Measurements from ENCODE around the gene DEPDC5.
"Not testable (repeated sequence)": the region's sequence is repeated elsewhere in the genome, so short reads cannot be mapped to it uniquely, and the experiment has no call there.

DEPDC5 gene

GRCh38 chr22:31753634-31754501 is at the start of gene DEPDC5:
TSS of gene DEPDC5 (plus strand) at chr22:31754019. CDS start at chr22:31754922, 903 bp downstream.
- peak; percentile 90 to 95 for DNase-seq

DNA sequence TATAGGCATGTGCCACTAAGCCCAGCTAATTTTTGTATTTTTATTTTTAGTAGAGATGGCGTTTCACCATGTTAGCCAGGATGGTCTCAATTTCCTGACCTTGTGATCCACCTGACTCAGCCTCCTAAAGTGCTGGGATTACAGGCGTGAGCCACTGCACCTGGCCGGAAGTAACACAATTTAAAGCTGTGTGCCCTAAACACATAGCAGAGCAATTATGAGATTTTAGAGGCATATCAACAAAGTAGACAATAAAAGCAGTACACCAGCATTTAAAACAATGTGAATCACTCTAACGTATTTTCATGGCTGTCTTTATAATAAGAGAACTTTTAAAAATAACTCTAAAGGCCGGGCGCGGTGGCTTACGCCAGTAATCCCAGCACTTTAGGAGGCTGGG is 46.3 kb upstream of the DEPDC5 start:
- no peak for DNase-seq

DNA sequence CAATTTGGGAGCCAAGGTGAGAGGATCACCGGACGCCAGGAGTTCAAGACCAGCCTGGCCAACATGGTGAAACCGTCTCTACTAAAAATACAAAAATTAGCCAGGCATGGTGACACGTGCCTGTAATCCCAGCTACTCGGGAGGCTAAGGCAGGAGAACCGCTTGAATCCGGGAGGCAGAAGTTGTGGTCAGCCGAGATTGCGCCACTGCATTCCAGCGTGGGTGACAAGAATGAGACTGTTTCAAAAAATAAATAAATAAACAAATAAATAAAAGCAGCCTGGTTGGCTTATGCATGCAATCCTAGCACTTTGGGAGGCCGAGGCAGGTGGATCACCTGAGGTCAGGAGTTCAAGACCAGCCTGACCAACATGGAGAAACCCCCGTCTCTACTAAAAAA is 42.6 kb upstream of the DEPDC5 start:
- not testable (repeated sequence) for DNase-seq

- DNase-seq = no peak
Measured at GRCh38 chr22:31715147-31715778, 38.6 kb upstream of the DEPDC5 start.

DNA sequence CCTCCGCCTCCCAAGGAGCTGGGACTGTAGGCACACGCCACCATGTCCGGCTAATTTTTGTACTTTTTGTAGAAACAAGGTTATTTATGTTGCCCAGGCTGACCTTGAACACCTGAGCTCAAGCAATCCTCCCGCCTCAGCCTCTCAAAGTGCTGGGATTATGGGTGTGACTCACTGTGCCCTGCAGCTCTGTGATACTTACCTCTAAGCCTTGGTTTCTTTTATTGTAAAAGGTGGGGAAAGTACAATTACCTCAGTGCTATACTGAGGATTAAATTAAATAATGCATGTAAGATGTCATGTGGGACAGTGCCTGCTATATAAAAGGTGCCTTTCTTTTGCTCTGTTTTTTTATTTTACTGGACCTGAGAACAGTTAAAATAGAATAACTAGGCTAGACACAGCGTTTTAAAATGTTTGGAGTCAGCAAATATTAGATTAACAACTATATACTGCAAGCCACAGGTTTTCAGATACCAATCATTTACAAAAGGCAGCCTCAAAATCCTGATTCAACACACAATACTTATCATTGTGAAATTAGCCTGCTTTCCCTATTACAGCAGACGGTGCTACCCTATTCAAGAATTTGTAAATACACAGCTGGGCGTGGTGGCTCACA is 33.9 kb upstream of the DEPDC5 start:
- DNase-seq = no peak

- no peak for DNase-seq
Measured at GRCh38 chr22:31723723-31724122, 30.1 kb upstream of the DEPDC5 start.

DNA sequence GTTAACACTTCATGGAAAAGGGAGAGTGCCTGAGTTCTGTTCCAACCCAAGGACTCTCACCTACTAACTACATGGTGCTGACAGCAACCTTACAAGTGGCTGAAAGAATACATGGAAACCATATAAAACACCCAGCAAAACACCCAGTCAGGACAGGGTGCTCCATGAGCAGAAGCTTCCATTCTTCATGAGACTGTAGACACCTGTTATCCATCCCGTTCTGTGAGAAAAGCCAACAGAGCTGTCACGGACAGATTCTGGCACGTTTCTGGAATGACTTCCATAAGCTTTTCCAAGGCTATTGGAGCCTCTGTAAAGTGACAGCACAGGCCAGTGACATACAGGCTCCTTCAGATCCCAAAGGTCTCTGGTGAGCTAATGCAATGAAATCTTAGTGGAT is 27.1 kb upstream of the DEPDC5 start:
- no peak for DNase-seq

GRCh38 chr22:31728857-31729256 is 25.0 kb upstream of the DEPDC5 start:
- DNase-seq = no peak

- DNase-seq = no peak
Measured at GRCh38 chr22:31730344-31730711, 23.5 kb upstream of the DEPDC5 start.

GRCh38 chr22:31732089-31732829 is 21.6 kb upstream of the DEPDC5 start:
- DNase-seq = no peak

DNA sequence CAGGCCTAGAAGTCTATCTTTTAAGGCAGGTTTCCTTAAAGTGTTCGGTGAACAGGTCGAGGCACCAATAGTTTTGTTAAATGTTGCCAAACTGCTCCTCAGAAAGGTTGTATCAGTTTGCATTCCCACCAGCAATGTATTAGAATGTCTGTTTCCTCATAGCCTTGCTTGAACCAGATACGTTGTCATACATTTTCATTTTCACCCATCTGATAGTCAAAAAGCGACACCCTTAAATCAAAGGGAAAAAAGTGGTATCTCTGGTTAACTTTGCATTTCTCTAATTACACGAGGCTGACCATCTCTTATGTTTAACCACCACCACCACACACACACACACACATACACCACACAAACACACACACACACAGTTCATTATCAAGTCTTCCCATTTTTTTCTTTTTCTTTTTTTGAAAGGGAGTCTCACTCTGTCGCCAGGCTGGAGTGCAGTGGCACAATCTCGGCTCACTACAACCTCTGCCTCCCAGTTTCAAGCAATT is 20.2 kb upstream of the DEPDC5 start:
- no peak for DNase-seq

DNA sequence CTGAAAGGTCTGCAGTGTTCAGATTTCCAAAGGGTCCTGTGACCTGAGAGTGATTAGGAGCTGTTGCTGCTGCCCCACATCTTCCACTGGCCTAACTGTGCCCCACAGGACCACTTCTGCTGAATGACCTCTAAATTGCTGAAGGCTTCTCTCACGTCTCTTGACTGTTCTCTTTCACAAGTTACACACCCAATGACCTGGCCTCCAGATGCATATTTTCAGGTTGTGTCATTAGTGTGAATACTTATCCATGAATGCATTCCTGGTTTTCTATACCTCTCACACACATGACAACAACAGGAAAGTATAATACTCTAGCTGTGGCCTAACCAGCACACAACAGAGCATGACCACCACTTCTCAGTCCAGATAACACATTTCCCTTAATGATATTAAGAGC is 19.3 kb upstream of the DEPDC5 start:
- no peak for DNase-seq

GRCh38 chr22:31736458-31736857 is 17.4 kb upstream of the DEPDC5 start:
- DNase-seq = no peak

- DNase-seq = no peak
Measured at GRCh38 chr22:31737932-31738331, 15.9 kb upstream of the DEPDC5 start.

GRCh38 chr22:31738566-31738965 is 15.3 kb upstream of the DEPDC5 start:
- DNase-seq = no peak

DNA sequence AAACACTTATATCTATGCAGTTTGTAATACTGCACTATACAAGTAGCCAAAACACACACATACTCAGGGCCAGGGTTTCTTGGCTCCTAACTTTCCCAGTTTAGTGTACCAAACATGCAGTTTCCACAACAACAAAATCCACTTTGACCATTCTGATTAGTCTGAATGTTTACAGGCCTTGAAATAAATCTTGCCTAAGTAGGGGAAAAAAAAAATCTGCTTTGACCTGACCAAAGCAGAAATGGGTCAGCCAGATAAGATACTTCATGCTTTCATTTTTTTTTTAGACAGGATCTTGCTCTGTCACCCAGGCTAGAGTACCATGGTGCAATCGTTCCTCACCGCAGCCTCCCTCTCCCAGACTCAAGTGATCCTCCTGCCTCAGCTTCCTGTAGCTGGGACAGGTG is 14.0 kb upstream of the DEPDC5 start:
- no peak for DNase-seq

GRCh38 chr22:31740314-31740713 is 13.5 kb upstream of the DEPDC5 start:
- not testable (repeated sequence) for DNase-seq

- no peak for DNase-seq
Measured at GRCh38 chr22:31742115-31742514, 11.7 kb upstream of the DEPDC5 start.

GRCh38 chr22:31742682-31743081 is 11.1 kb upstream of the DEPDC5 start:
- DNase-seq = no peak

DNA sequence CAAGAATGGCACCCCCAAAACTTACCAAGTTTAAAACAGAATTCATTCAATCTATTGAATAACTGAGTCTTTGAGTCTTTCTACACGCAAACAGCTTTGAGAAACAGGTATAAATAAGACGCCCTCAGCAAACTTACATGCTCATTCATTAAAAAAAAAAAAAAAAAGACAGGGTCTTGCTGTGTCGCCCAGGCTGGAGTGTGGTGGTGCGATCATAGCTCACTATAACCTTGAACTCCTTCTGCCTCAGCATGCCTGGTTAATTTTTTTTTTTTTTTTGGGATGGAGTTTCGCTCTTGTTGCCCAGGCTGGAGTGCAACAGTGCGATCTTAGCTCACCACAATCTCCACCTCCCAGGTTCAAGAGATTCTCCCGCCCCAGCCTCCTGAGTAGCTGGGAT is 9.9 kb upstream of the DEPDC5 start:
- DNase-seq = no peak

- DNase-seq = no peak
Measured at GRCh38 chr22:31747441-31747840, 6.4 kb upstream of the DEPDC5 start.

DNA sequence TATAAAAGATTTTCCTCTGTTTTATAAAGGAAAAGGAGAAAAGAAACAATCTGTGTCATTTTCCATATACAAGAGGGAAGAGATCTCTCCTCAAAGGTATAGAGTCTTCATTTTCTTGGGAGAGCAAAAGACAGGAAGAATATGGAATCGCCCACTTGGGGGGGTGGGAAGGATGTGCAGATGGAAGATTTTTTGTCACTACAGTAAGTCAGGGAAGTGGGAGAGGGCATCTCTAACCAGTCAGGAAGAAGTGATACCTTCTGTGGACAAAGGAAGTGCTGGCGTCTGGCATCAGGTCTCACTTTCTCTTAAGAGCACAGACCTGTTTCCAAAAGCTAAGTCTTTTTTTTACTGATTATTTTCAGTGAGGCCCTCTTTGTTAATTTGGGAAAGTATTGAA is 5.3 kb upstream of the DEPDC5 start:
- no peak for DNase-seq

Data from NCI-H446 (cell line).